RWPE2 (cell line): ENCODE data around the gene FUNDC2.
A peak's percentile ranks its signal among the peaks of the same experiment; 100 is the strongest.

ENCODE experiments used
- ATAC-seq: fragments of 200-7000 bp; cut with Tn5 transposase; 3 replicates; pipeline ENCODE4 v1.9.1; 2021; ENCODE audit warnings: low read depth
- DNase-seq: peaks from one replicate; pipeline ENCODE4 v3.0.0-alpha.2; 2020; ENCODE audit warnings: low spot score
- H3K27ac ChIP-seq: fragments of 450-650 bp; 2 replicates; pipeline ENCODE4 v1.5.1; 2017; ENCODE audit warnings: mild to moderate bottlenecking; ENCODE audit not compliant: poor library complexity, severe bottlenecking
- H3K27me3 ChIP-seq: fragments of 250-450 bp; sonication (Bioruptor Pico); 2 replicates; pipeline ENCODE4 v1.5.1; 2021; ENCODE audit warnings: mild to moderate bottlenecking, moderate library complexity; ENCODE audit not compliant: insufficient read depth, poor library complexity, severe bottlenecking
- H3K36me3 ChIP-seq: fragments of 250-450 bp; sonication (Bioruptor Pico); 2 replicates; pipeline ENCODE4 v1.5.1; 2020; ENCODE audit warnings: low read depth, mild to moderate bottlenecking, moderate library complexity
- H3K4me1 ChIP-seq: fragments of 250-450 bp; sonication (Bioruptor Pico); 2 replicates; pipeline ENCODE4 v1.5.1; 2021; ENCODE audit warnings: mild to moderate bottlenecking, moderate library complexity; ENCODE audit not compliant: insufficient read depth, poor library complexity, severe bottlenecking
- H3K4me3 ChIP-seq: fragments of 250-450 bp; sonication (Bioruptor Pico); 2 replicates; pipeline ENCODE4 v1.5.1; 2021; ENCODE audit warnings: mild to moderate bottlenecking, moderate library complexity; ENCODE audit not compliant: severe bottlenecking
- H3K9me3 ChIP-seq: fragments of 250-450 bp; sonication (Bioruptor Pico); 2 replicates; pipeline ENCODE4 v1.5.1; 2021; ENCODE audit warnings: mild to moderate bottlenecking, moderate library complexity; ENCODE audit not compliant: severe bottlenecking
- CTCF ChIP-seq: fragments of 450-650 bp; IDR thresholded peaks from one replicate; pipeline ENCODE4 v1.5.1; 2017; ENCODE audit warnings: mild to moderate bottlenecking, moderate library complexity; ENCODE audit not compliant: poor library complexity, severe bottlenecking

Gene FUNDC2

DNA sequence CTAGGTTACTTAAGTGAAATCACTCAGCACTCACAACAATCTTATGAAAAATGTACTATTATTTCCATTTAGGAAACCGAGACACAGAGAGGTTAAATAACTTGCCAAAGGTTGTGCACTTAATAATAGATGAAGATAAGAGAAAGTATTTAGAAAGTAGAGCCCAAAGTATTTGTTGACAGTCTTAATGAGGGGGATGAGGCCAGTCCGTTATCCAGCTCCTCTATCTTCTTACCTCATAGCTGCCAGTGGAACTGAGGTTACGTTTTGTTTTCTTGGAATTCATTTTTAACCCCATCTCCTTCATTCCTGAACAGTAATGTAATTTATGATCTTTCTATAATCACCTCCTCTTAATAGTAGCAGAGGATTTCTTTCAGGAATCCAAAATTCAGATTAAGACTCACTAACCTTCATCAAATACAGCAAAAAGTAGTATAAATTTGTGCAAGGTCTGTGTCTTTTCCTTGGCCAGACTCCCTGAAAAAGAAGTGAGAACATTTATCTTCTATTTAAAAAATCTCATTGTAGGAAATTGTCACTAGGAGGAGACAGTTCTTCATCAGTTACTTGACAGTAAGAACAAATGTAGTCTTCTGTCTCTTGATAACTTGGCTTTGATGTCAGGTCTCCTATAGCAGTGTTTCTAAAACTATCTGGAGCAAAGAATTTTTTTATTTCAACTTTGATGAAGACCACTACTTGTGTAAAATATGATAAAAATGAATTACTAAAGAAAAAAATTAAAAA, 39.6 kb upstream of the FUNDC2 start:
- Histone ChIP-seq H3K4me1 (no peaks in the 10 kb centered on the region), H3K27me3 (no peaks in the 10 kb centered on the region), H3K9me3 (no peaks in the 10 kb centered on the region), H3K4me3 (no peak overlapping the region), H3K36me3 (no peaks in the 10 kb centered on the region), H3K27ac (no peak overlapping the region)
- DNase-seq (no peak), ATAC-seq (no peak)
- TF ChIP-seq CTCF: peak; percentile 18

- no peaks in the 10 kb centered on the region for H3K4me1 ChIP-seq
- no peaks in the 10 kb centered on the region for H3K9me3 ChIP-seq
- no peak overlapping the region for H3K4me3 ChIP-seq
- H3K27ac ChIP-seq: no peak overlapping the region
- TF ChIP-seq CTCF: no peak
- DNase-seq: no peak
- no peaks in the 10 kb centered on the region for H3K36me3 ChIP-seq
- no peak for ATAC-seq
- H3K27me3 ChIP-seq: no peaks in the 10 kb centered on the region
These were observed 38.7 kb upstream of the FUNDC2 start for GRCh38 chrX:154987940-154988339.

- no peak overlapping the region for H3K4me3 ChIP-seq
- no peak for DNase-seq
- no peaks in the 10 kb centered on the region for H3K27me3 ChIP-seq
- no peaks in the 10 kb centered on the region for H3K9me3 ChIP-seq
- no peak overlapping the region for H3K27ac ChIP-seq
- no peak for TF ChIP-seq CTCF
- no peak for ATAC-seq
- no peaks in the 10 kb centered on the region for H3K4me1 ChIP-seq
- H3K36me3 ChIP-seq: no peaks in the 10 kb centered on the region
These were observed 37.9 kb upstream of the FUNDC2 start for GRCh38 chrX:154988719-154989118.

DNA sequence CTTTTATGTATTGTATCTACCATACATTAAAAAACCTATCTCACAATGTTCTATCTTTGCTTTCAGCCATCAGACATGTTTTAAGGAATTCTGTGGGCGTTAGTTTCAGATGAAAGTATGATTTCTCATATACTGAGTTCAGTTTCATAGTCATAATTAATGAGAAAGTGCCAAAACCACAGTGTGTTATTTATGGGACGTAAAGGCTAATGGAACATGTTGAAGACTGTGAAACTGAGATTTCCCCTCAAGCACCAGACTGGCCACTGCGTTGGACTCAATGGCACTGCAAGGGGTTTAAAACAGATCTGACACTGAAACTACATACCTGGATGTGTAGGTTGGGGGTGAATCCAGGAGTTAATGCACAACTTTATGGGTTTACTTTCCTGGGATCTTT, 36.1 kb upstream of the FUNDC2 start:
- no peak for DNase-seq
- no peak overlapping the region for H3K4me3 ChIP-seq
- no peaks in the 10 kb centered on the region for H3K36me3 ChIP-seq
- H3K27ac ChIP-seq: no peak overlapping the region
- H3K9me3 ChIP-seq: no peaks in the 10 kb centered on the region
- no peaks in the 10 kb centered on the region for H3K4me1 ChIP-seq
- ATAC-seq: no peak
- H3K27me3 ChIP-seq: no peaks in the 10 kb centered on the region
- no peak for TF ChIP-seq CTCF

GRCh38 chrX:154991039-154991438, 35.6 kb upstream of the FUNDC2 start:
- no peak for ATAC-seq
- Histone ChIP-seq H3K9me3 (no peaks in the 10 kb centered on the region), H3K27ac (no peak overlapping the region), H3K36me3 (no peaks in the 10 kb centered on the region), H3K4me1 (no peaks in the 10 kb centered on the region), H3K4me3 (no peak overlapping the region), H3K27me3 (no peaks in the 10 kb centered on the region)
- TF ChIP-seq CTCF: no peak
- no peak for DNase-seq
